Immature natural killer cell (primary cell): Measurements from ENCODE around the gene NPLOC4. TPM values are rescaled to one million over a fixed set of nuclear protein-coding genes. Genes with fewer than 3 reads are reported as not detected.
A peak's percentile ranks its signal among the peaks of the same experiment; 100 is the strongest.

Source experiments
- DNase-seq, 3 donors: peaks; one replicate each; pipeline ENCODE4 v3.0.0; 2022; ENCODE audit warnings: mixed read lengths in 1 of 3
- H3K27ac Mint-ChIP-seq, 6 donors: one replicate each; pipeline ENCODE4 v1.8.0; 2020; ENCODE audit warnings: mixed read lengths in 6 of 6, mild to moderate bottlenecking in 5 of 6, inconsistent platforms in 4 of 6, moderate library complexity in 3 of 6
- H3K27me3 Mint-ChIP-seq, 3 donors: one replicate each; pipeline ENCODE4 v1.8.0; 2020 to 2021; ENCODE audit warnings: low read depth in 3 of 3, mild to moderate bottlenecking in 3 of 3, mixed read lengths in 3 of 3, moderate library complexity in 3 of 3, inconsistent platforms in 1 of 3
- H3K36me3 Mint-ChIP-seq, 3 donors: one replicate each; pipeline ENCODE4 v1.8.0; 2020; ENCODE audit warnings: mixed read lengths in 3 of 3, inconsistent platforms in 2 of 3, mild to moderate bottlenecking in 2 of 3
- H3K4me1 Mint-ChIP-seq, 2 donors: one replicate each; pipeline ENCODE4 v1.8.0; 2020; ENCODE audit warnings: inconsistent platforms in 2 of 2, mild to moderate bottlenecking in 2 of 2, mixed read lengths in 2 of 2, moderate library complexity in 1 of 2
- H3K4me3 Mint-ChIP-seq, 5 donors: one replicate each; pipeline ENCODE4 v1.8.0; 2020; ENCODE audit warnings: mild to moderate bottlenecking in 5 of 5, mixed read lengths in 5 of 5, inconsistent platforms in 3 of 5, moderate library complexity in 3 of 5
- H3K9me3 Mint-ChIP-seq, 6 donors: one replicate each; pipeline ENCODE4 v1.8.0; 2020; ENCODE audit warnings: mild to moderate bottlenecking in 6 of 6, mixed read lengths in 6 of 6, inconsistent platforms in 4 of 6, moderate library complexity in 3 of 6
- polyA plus RNA-seq, 3 donors: library from polyadenylated mRNA; unstranded; fragments of 300-500 nt; fragmentation: Illumina TruSeq; gene quantifications; one replicate each; pipeline ENCODE4 v1.2.3, GENCODE V29; 2021

Gene NPLOC4
- polyA plus RNA-seq, 3 donors from 2014 or later, result 51.0 to 73.9 (median 60.3) TPM

GRCh38 chr17:81511804-81512561 lies 124.9 kb downstream of the NPLOC4 start:
- H3K27me3 Mint-ChIP-seq, result peaks cover 30 to 38% (median 33%) of the 10 kb centered on the region in 3 donors
- peaks cover 31 to 40% (median 32%) of the 10 kb centered on the region in 3 donors for H3K36me3 Mint-ChIP-seq
- H3K9me3 Mint-ChIP-seq, result peaks cover 0 to 3% (median 0%) of the 10 kb centered on the region in 6 donors
- H3K4me3 Mint-ChIP-seq, result peak overlapping the region; percentile 95 to 100 (median 96)
- DNase-seq, result peak in 1 of 3 donors; percentile 56
- peaks cover 60 to 68% of the 10 kb centered on the region in 2 donors for H3K4me1 Mint-ChIP-seq
- H3K27ac Mint-ChIP-seq, result peak overlapping the region; percentile 90 to 98 (median 96)

GRCh38 chr17:81511554-81511803 lies 125.4 kb downstream of the NPLOC4 start:
- peak in 1 of 3 donors; percentile 46 for DNase-seq
- Mint-ChIP-seq H3K27ac (peak overlapping the region; percentile 90 to 98 (median 96)), H3K4me3 (peak overlapping the region; percentile 95 to 100 (median 96)), H3K4me1 (peaks cover 56 to 63% of the 10 kb centered on the region in 2 donors), H3K36me3 (peaks cover 31 to 40% (median 32%) of the 10 kb centered on the region in 3 donors), H3K27me3 (peaks cover 30 to 38% (median 33%) of the 10 kb centered on the region in 3 donors), H3K9me3 (peaks cover 0 to 3% (median 0%) of the 10 kb centered on the region in 6 donors)

- peak overlapping the region; percentile 90 to 98 (median 96) for H3K27ac Mint-ChIP-seq
- peak overlapping the region; percentile 95 to 100 (median 96) for H3K4me3 Mint-ChIP-seq
- H3K36me3 Mint-ChIP-seq, result peaks cover 31 to 40% (median 32%) of the 10 kb centered on the region in 3 donors
- peaks cover 0 to 3% (median 0%) of the 10 kb centered on the region in 6 donors for H3K9me3 Mint-ChIP-seq
- DNase-seq, result peak; percentile 45 to 52 (median 48)
- peaks cover 51 to 58% of the 10 kb centered on the region in 2 donors for H3K4me1 Mint-ChIP-seq
- peaks cover 30 to 38% (median 33%) of the 10 kb centered on the region in 3 donors for H3K27me3 Mint-ChIP-seq
These were observed 125.9 kb downstream of the NPLOC4 start for GRCh38 chr17:81510785-81511553.

- peaks cover 0 to 3% (median 0%) of the 10 kb centered on the region in 6 donors for H3K9me3 Mint-ChIP-seq
- peak; percentile 57 to 63 (median 60) for DNase-seq
- peaks cover 31 to 40% (median 32%) of the 10 kb centered on the region in 3 donors for H3K36me3 Mint-ChIP-seq
- H3K27ac Mint-ChIP-seq, result peak overlapping the region; percentile 90 to 98 (median 96)
- peaks cover 28 to 35% (median 33%) of the 10 kb centered on the region in 3 donors for H3K27me3 Mint-ChIP-seq
- peaks cover 43 to 52% of the 10 kb centered on the region in 2 donors for H3K4me1 Mint-ChIP-seq
- peak overlapping the region; percentile 95 to 100 (median 96) for H3K4me3 Mint-ChIP-seq
These were observed 126.7 kb downstream of the NPLOC4 start for GRCh38 chr17:81509972-81510784.

GRCh38 chr17:81509207-81509971 lies 127.5 kb downstream of the NPLOC4 start:
- DNase-seq, result peak in 2 of 3 donors; percentile 51 to 61
- peak overlapping the region; percentile 95 to 100 (median 96) for H3K4me3 Mint-ChIP-seq
- peaks cover 0 to 3% (median 0%) of the 10 kb centered on the region in 6 donors for H3K9me3 Mint-ChIP-seq
- H3K4me1 Mint-ChIP-seq, result peaks cover 41 to 52% of the 10 kb centered on the region in 2 donors
- H3K27ac Mint-ChIP-seq, result peak overlapping the region; percentile 90 to 98 (median 96)
- H3K27me3 Mint-ChIP-seq, result peaks cover 28 to 34% (median 33%) of the 10 kb centered on the region in 3 donors
- H3K36me3 Mint-ChIP-seq, result peaks cover 31 to 40% (median 32%) of the 10 kb centered on the region in 3 donors

- peaks cover 28 to 33% (median 33%) of the 10 kb centered on the region in 3 donors for H3K27me3 Mint-ChIP-seq
- H3K27ac Mint-ChIP-seq, result peak overlapping the region; percentile 90 to 98 (median 96)
- peaks cover 41 to 51% of the 10 kb centered on the region in 2 donors for H3K4me1 Mint-ChIP-seq
- peak overlapping the region; percentile 95 to 100 (median 96) for H3K4me3 Mint-ChIP-seq
- peaks cover 31 to 40% (median 32%) of the 10 kb centered on the region in 3 donors for H3K36me3 Mint-ChIP-seq
- DNase-seq, result no peak
- peaks cover 0 to 3% (median 0%) of the 10 kb centered on the region in 6 donors for H3K9me3 Mint-ChIP-seq
These were observed 128.2 kb downstream of the NPLOC4 start for GRCh38 chr17:81508639-81509206.

Other genes with a start within 250 kb of the NPLOC4 start
- under 1 TPM in 1 of 3 donors, not detected in 2; 0.02 TPM for gene BAHCC1, start 241.7 kb downstream of the NPLOC4 start, polyA plus RNA-seq
- 1,000 to 10,000 TPM; 1,637 to 3,074 (median 2,788) TPM for gene ACTG1, start 124.3 kb downstream of the NPLOC4 start, polyA plus RNA-seq
- under 1 TPM in 1 of 3 donors, not detected in 2; 0.23 TPM for gene FSCN2, start 108.7 kb downstream of the NPLOC4 start, polyA plus RNA-seq
- gene FAAP100, start 84.8 kb downstream of the NPLOC4 start, polyA plus RNA-seq, result 10 to 100 TPM; 11.4 to 25.0 (median 14.5) TPM
- under 1 TPM in 2 of 3 donors, not detected in 1; 0.48 to 0.63 TPM for gene TSPAN10, start 84 bp upstream of the NPLOC4 start, polyA plus RNA-seq
- gene PDE6G, start 19.4 kb upstream of the NPLOC4 start, polyA plus RNA-seq, result 10 to 100 TPM; 75.1 to 98.8 (median 81.4) TPM
- 10 to 100 TPM; 66.4 to 97.9 (median 93.9) TPM for gene OXLD1, start 29.5 kb upstream of the NPLOC4 start, polyA plus RNA-seq
- gene CCDC137, start 29.6 kb upstream of the NPLOC4 start, polyA plus RNA-seq, result 10 to 100 TPM in 1 of 3 donors, 1 to 10 TPM in 2; 1.8 to 21.7 (median 6.1) TPM
- gene ARL16, start 46.7 kb upstream of the NPLOC4 start, polyA plus RNA-seq, result 10 to 100 TPM; 31.1 to 75.2 (median 61.8) TPM
- 10 to 100 TPM; 12.4 to 40.4 (median 17.3) TPM for gene HGS, start 46.9 kb upstream of the NPLOC4 start, polyA plus RNA-seq
- gene MRPL12, start 66.3 kb upstream of the NPLOC4 start, polyA plus RNA-seq, result 10 to 100 TPM; 43.1 to 79.4 (median 58.7) TPM
- 1 to 10 TPM; 5.6 to 7.5 (median 5.9) TPM for gene SLC25A10, start 75.2 kb upstream of the NPLOC4 start, polyA plus RNA-seq
- gene GCGR, start 167.0 kb upstream of the NPLOC4 start, polyA plus RNA-seq, result not detected
- gene MCRIP1, start 196.2 kb upstream of the NPLOC4 start, polyA plus RNA-seq, result 100 to 1,000 TPM; 112 to 178 (median 124) TPM
- not detected for gene PPP1R27, start 197.9 kb upstream of the NPLOC4 start, polyA plus RNA-seq
- gene P4HB, start 223.4 kb upstream of the NPLOC4 start, polyA plus RNA-seq, result 100 to 1,000 TPM; 365 to 534 (median 475) TPM
- 100 to 1,000 TPM; 100 to 245 (median 133) TPM for gene ARHGDIA, start 234.2 kb upstream of the NPLOC4 start, polyA plus RNA-seq